ENCODE results near the gene MANBA.

Gene MANBA

DNA sequence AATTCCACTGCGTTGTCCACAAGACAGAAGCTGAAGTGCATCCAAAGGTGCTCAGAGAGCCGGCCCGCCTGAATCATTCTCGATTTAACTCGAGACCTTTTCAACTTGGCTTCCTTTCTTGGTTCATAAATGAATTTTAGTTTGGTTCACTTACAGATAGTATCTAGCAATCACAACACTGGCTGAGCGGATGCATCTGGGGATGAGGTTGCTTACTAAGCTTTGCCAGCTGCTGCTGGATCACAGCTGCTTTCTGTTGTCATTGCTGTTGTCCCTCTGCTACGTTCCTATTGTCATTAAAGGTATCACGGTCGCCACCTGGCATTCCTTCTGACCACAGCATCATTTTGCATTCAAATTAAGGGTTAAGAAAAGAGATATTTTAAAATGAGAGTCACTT is 144.1 kb downstream of the MANBA start:
- no peak for DNase-seq

DNA sequence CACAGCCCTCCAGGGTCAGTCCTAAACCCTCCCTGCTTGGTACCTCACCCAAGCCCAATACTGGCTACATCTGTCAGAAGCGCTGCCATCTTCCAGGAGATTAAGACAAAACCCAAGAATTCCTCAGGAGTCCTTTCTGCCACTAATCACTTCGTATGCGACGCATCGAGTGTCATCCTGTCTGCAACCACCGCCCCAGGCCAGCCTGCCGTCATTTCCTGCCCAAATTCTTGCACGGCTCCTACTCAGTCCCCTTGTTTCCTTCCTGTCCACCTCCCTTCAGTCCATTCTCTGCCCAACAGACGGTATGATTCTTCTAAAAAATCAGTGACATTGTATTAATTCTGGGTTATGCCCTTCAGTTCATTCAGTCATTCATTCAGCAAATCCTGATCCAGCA is 146.0 kb downstream of the MANBA start:
- DNase-seq = no peak

DNA sequence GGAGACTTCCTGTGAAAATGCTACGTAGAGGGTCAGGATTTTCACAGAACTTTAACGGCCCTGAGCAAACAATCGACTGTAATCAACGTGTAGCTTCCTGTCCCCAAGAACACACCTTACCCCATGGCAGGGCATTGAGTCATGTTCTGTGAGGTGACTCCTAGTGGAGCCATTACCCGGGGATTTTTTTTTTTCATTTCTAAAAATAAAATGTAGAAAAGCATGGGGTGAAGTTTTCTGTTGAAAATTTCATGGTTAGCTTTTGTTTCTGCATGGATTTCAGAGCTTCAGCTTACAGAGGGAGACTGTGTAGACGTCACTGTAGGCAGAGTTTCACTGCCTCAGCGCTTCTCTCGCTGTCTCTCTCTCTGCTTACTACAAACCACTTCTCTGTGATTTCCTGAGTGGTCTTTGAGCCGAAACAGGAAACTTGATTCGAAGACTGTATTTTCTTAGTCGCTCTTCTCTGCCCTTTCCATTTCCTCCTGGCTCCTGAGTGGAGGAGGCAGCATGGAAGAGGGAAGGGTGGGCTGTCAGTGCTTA is 147.9 kb downstream of the MANBA start:
- DNase-seq = no peak

GRCh38 chr4:102612210-102612609 is 148.6 kb downstream of the MANBA start:
- DNase-seq = no peak

DNA sequence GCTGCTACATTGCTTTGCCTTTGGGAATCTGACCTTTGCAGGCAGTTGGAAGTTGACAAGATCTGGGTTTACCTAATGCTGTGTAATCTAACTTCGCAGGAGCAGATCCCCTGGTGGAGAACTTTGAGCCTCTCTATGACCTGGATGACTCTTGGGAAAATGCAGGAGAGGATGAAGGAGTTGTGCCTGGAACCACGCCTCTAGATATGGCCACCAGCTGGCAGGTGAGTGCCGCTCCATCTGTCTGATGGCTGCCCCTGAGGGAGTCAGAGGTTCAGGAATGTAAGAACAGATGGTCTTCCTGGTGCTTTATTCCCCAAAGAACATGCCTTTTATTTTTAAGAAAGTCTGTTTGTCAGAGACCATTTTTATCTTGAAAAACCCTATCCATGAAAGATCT is 150.3 kb downstream of the MANBA start:
- DNase-seq = no peak

DNA sequence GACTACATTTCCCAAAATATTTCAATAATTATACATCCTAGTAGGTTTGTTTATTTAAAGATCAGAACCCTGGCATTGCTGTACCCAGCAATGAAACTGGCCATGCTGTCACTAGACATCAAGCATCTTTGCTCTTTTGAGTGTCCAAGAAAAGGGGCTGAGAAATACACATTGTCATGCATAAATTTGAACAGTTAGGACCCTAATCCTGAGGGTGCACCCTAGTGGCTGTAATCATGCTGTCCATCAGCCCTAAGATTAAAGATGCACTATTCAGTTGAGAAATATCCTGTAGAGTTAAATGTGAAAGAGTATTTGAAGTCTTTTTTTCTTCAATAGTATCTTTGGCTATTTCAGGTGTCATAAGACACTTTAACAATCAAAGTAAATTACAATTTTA is 150.8 kb downstream of the MANBA start:
- no peak for DNase-seq

DNA sequence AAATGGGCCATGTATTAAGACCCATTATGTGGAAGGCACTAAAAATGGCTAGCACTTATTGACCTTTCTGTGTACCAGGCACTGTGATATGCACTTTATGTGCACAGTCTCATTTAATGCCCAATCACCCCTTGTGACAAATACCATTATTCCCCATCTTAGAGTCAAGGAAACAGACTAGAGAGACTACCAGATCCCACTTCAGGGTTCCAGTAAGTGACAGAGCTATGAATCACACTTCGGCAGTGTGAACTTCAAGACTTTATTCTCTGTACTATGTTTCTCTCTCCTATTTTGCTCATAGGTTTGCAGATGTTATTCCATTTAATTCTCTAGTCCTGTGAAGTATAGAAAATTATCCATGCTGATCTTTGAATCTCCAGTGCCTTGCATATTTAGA is 152.6 kb downstream of the MANBA start:
- no peak for DNase-seq

DNA sequence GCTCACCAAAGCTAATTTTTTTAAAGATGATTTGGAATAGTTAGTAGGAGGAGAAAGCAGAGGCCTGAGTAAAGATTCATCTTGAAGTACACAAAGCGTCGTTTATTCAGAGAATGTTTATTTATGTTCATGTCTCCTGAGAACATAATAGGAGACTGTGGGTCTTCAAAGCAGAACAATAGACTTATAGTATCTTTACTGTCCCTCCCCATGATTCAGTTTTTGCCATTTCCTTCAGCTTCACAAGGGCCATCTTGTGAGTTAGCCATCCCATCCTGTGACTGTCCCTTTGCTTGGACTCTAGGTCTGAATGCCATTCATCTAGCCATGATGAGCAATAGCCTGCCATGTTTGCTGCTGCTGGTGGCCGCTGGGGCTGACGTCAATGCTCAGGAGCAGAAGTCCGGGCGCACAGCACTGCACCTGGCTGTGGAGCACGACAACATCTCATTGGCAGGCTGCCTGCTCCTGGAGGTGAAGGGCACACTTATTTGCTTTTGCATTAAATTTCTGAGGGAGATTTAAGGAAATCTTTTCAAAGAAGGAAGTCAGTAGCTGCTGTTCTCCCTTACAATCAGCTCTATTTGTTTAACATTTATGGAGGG is 153.8 kb downstream of the MANBA start:
- no peak for DNase-seq

DNA sequence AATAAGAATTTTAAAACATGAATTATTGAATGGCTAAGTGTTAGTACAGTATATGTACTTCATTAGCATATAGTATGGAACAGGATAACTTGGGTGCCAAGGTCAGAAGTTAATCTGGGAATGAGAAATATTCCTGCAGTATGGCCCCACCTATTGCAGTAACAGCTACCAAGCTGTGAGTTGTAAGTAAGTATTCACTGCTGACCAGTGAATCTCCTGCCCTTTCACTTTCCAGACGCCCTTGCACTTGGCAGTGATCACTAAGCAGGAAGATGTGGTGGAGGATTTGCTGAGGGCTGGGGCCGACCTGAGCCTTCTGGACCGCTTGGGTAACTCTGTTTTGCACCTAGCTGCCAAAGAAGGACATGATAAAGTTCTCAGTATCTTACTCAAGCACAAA is 154.5 kb downstream of the MANBA start:
- no peak for DNase-seq

DNA sequence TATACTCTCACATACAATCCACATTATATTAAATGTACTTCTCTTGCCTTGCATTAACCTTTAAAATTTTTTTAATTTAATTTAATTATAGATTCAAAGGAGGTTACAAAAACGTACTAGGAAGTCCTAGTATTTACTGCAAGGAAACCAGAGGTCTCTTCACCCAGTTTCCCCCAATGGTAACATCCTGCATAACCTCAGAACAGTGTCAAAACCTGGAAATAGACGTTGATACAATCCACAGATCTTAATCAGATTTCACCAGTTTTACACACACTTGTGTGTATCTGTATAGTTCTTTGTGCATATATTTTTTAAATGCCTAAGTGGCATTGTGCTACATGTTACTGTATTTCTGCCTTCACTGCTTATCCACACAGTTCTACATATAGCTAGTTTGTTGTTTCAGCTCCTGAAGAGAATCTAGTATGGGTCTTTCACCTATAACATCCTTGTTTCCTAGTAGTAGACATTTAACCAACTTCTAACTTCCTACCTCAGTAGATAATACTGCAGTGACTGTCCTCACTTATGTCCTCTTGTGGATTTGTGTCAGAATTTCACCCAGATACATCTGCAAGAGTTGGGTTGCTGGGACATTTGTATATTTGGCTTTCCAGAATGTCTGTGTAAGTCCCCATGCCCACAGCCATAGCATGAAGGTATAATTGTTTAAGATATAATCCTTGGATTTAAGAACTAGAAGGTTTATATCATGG is 156.4 kb downstream of the MANBA start:
- no peak for DNase-seq

DNA sequence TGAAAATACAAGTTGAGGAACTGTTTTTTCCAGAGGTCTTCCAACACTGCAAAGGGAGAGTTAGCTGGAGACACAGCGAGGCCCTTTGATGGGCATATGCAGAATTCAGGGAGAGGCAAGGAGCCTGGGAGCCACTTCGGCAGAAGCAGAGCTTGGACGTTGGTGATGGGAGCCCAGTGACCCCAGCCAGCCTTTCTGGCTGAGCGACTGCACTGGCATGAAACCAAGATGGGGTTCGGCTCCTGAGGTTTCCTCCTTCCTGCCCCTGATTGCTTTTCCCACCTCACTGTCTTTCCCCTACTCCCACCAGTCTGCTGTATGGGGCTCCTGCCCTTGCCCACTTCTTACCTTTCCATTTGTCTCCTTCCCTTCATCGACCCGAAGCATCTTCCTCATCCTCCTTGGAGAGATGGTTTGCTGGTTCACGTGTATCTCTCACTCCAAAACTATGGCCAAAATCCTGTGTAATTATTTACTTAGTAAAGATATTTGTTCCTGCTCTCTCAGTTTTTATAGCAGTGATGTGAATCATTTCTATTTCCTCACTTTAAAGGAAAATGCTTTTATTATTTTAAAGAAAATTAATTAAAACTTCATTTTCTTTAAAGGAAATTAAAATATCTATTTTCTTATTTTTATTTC is 159.1 kb downstream of the MANBA start:
- DNase-seq = no peak

- no peak for DNase-seq
Observed at GRCh38 chr4:102600689-102601088, 160.1 kb downstream of the MANBA start.

DNA sequence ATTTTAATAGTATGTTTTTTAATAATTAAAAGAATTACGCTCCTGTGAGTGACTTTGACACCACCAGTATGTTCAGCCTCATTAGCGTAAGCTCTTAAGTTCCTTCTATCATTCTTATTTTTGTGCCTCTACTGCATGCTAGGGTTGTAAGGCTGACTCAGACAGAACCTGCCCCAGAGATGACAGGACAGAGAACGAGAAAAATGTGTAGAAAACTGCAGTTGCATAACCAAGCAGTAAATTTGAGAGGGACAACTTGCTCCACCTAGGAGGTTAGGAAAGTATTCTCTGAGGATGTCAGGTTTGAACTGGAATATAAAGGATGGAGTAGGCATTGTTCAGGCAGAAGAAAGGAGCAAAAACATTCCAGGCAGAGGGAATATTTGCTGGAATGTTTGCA is 160.9 kb downstream of the MANBA start:
- DNase-seq = no peak

DNA sequence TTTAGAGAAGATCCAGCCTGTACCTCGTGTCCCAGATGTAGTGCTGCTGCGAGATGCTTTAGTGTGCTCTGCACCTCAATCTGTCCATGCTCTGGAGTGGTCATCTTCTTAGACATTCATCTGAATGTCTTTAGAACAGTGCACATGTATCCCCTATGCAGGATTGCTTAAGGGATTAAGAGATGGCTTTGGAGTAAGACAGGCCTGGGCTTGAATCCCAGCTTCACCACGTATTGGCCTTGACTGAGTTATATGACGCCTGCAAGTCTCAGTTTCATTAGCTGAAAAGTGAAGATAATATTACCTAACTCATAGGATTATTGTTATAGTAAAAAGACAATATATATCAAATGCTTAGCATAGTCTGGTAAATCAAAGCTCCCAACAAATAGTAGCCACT is 161.3 kb downstream of the MANBA start:
- no peak for DNase-seq

DNA sequence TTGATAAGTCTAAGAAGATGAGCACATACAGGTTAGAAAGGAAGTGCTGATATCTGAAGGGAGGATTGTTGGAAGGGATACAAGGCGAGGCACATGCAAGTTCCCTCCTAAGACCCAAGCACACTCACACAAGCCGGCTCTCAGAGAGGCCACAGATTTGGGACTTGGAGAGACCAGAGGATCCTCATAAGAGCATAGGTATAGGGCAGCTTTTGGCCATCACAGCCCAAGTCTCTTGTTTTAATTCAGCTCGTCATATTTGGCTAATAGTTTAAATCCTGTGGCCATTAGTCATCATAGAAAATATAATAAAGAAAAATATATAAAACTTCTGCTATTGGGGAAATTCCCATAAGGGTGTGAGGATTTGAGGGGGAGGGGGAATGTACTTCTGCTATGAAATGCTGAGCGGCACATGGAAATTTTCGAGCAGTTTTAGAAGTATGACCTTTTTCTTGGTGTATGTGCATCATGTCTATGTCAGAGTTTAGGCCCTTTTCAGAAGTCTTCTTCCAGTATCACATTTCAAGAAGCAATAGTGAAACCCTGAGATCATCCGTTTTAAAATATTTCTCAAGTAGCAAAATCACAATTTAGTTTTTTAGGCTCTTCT is 161.9 kb downstream of the MANBA start:
- no peak for DNase-seq

DNA sequence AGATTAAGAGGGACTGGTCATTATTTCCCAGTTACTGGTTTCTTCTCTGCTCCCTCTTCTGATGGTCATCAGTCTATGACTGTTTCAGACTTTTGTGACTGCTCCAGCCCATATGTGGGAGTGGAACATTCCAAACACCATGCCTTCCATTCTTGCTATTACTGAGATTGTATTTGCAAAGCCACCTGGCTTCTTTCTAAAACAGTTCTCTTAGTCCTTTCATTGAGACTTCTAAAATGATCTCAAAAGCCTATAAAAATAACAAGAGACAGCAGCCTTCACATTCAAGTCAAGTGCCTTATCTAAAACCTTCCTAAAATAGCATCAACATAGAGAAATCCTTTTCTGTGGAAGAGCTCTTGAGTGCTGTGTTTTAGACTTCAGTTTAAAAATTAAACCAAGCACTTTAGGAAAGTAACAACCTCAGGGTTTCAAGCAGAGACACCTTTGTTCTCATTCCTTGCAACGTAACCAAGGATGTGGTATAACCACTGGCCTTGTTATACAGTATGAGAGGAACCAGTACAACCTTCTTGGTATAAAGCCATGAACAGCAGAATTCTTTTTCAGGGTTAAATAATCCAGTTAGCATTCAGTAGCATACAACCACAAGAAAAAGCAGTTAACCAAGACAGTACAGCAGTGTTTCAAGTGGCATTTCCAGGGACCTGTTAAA is 162.5 kb downstream of the MANBA start:
- no peak for DNase-seq

DNA sequence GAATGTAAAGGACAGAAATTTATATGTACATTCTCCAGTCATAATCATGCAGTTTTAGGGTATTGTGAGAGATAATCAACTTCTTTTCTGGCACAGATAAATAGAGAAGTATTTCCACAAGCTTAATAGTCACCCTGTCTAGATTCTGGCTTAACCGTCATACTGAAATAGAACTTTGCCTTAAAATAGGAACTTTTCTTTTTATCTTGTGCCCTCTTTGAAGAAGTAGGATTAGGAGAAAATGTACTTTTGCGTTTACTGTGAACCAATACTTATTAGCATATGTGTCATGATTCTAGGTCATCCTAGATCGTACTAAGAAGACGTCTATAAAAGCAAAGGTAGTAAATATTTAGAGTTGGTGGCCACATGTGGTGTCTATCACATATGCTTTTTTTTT is 164.2 kb downstream of the MANBA start:
- no peak for DNase-seq

DNA sequence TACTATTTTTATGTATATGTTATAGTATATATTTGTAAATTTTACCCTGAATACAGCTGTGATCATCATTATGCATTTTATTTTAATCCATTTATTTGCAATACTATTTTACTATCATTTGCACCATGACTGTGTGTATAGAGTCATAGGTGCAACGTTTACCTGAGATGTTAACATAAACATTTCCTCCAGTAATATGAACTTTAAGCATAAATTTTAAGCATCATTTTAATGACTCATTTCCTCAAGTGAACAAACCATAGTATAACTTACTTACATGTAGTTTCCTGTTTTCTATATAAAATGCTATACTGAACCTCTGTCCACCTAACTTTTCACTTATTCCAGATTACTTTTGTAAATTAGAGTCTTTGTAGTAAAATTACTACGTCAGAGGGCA is 166.8 kb downstream of the MANBA start:
- DNase-seq = no peak

GRCh38 chr4:102593147-102593546 is 167.6 kb downstream of the MANBA start:
- no peak for DNase-seq

- no peak for DNase-seq
Observed at GRCh38 chr4:102592256-102592655, 168.5 kb downstream of the MANBA start.

DNA sequence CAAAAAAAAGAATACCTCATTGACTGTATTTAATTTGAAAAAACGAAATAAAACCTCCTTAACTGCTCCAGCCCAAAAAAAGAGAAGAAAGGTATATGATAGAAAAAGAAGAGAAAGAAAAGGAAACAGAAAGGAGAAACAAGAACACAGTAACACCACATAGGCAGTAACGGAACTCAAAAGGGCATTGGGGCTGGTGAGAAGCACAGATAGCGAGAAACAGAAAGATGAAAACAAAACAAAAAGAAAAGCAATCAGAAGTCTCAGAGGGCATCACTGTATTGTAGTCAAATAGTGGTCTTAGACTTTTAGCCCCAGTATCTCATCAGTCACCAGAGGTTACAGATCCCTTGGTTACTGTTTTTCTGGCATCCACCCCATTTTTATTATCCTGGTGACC is 171.0 kb downstream of the MANBA start:
- no peak for DNase-seq

DNA sequence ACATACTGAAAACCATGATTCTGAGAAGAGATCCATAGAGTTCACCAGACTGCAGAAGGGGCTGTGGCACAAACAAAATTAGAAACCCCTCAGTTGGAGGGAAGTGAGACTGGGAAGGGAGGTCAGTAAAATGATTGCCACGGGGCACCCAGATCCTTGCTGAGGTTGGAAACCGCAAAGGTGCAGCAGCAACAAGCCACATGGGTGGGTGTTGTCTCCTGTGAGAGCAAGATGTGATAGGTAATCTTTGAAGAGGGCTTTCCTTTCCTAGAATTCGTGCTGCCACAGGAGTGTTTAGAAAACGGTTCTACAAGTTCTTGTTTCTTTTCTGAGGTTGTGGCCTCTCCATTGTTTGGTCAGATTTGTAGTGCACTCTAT is 174.1 kb downstream of the MANBA start:
- DNase-seq = no peak

- no peak for DNase-seq
Observed at GRCh38 chr4:102586002-102586643, 174.6 kb downstream of the MANBA start.
